Measurements from ENCODE around the gene CDCP2.

Gene CDCP2

GRCh38 chr1:54124906-54125305, 27.9 kb downstream of the CDCP2 start:
- no peaks in the 10 kb centered on the region for H3K36me3 ChIP-seq (ENCODE audit: control insufficient read depth, low read length)
- no peaks in the 10 kb centered on the region for H3K9me3 ChIP-seq (ENCODE audit: control insufficient read depth, insufficient read depth, low read length)
- H3K4me2 ChIP-seq (ENCODE audit: low read length) = no peak overlapping the region
- H3K9me2 ChIP-seq (replicated peaks; ENCODE audit: control insufficient read depth, low read length) = no peaks in the 10 kb centered on the region
- no peaks in the 10 kb centered on the region for H3F3A ChIP-seq (ENCODE audit: control insufficient read depth, insufficient read depth)
- no peaks in the 10 kb centered on the region for H3K79me2 ChIP-seq (ENCODE audit: control insufficient read depth, low read length)
- peaks cover 2% of the 10 kb centered on the region; the same call in 1 of the 2 replicates for H3K4me1 ChIP-seq (ENCODE audit: control insufficient read depth, low read length)
- H3K27me3 ChIP-seq (ENCODE audit: control insufficient read depth, low read length) = peaks cover 5% of the 10 kb centered on the region; the same call in 1 of the 2 replicates
- H3K4me3 ChIP-seq (ENCODE audit: low read length) = no peak overlapping the region
- no peak overlapping the region for H3K27ac ChIP-seq (ENCODE audit: low read depth, low read length)
- H4K20me1 ChIP-seq (ENCODE audit: control insufficient read depth, insufficient read depth, low read depth, low read length) = no peaks in the 10 kb centered on the region
- no peak for TF ChIP-seq EZH2phosphoT487 (IDR thresholded peaks at IDR 0.05; ENCODE audit: borderline replicate concordance, low read length)
- TF ChIP-seq CTCF (IDR thresholded peaks at IDR 0.05; ENCODE audit: low read depth, low read length, poor library complexity, severe bottlenecking) = no peak

DNA sequence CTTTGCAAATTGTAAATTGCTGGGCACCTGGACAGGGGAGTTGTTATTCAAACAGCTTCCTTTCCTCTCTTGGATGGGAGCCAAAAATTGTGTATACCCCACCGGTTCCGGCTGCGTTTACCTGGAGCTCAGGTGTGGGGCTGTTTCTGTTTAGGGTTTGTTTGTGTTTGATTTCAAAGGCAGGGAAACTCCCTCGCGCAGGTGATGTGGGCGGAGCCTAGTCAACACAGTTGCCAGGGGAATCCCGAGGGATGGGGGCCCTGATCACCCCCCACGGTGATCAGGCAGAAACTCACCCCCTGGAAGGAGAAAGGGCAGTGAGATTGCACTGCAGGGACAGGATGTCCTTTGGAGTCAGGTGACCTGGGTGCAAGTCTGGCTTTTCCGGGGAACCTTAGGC, 28.3 kb downstream of the CDCP2 start:
- Histone ChIP-seq H3K9me2 (replicated peaks; ENCODE audit: control insufficient read depth, low read length) (no peaks in the 10 kb centered on the region), H3K4me1 (ENCODE audit: control insufficient read depth, low read length) (peaks cover 2% of the 10 kb centered on the region; the same call in 1 of the 2 replicates), H4K20me1 (ENCODE audit: control insufficient read depth, insufficient read depth, low read depth, low read length) (no peaks in the 10 kb centered on the region), H3K27ac (ENCODE audit: low read depth, low read length) (no peak overlapping the region), H3K4me2 (ENCODE audit: low read length) (no peak overlapping the region), H3K36me3 (ENCODE audit: control insufficient read depth, low read length) (no peaks in the 10 kb centered on the region), H3K4me3 (ENCODE audit: low read length) (no peak overlapping the region), H3K79me2 (ENCODE audit: control insufficient read depth, low read length) (no peaks in the 10 kb centered on the region), H3K9me3 (ENCODE audit: control insufficient read depth, insufficient read depth, low read length) (no peaks in the 10 kb centered on the region), H3K27me3 (ENCODE audit: control insufficient read depth, low read length) (peaks cover 5% of the 10 kb centered on the region; the same call in 1 of the 2 replicates), H3F3A (ENCODE audit: control insufficient read depth, insufficient read depth) (no peaks in the 10 kb centered on the region)
- TF ChIP-seq CTCF (IDR thresholded peaks at IDR 0.05; ENCODE audit: low read depth, low read length, poor library complexity, severe bottlenecking) (no peak), EZH2phosphoT487 (IDR thresholded peaks at IDR 0.05; ENCODE audit: borderline replicate concordance, low read length) (no peak)

- no peaks in the 10 kb centered on the region for H3K9me2 ChIP-seq (replicated peaks; ENCODE audit: control insufficient read depth, low read length)
- H3K4me3 ChIP-seq (ENCODE audit: low read length) = no peak overlapping the region
- H3K4me2 ChIP-seq (ENCODE audit: low read length) = no peak overlapping the region
- H3K9me3 ChIP-seq (ENCODE audit: control insufficient read depth, insufficient read depth, low read length) = no peaks in the 10 kb centered on the region
- no peaks in the 10 kb centered on the region for H3K79me2 ChIP-seq (ENCODE audit: control insufficient read depth, low read length)
- H3K36me3 ChIP-seq (ENCODE audit: control insufficient read depth, low read length) = no peaks in the 10 kb centered on the region
- TF ChIP-seq EZH2phosphoT487 (IDR thresholded peaks at IDR 0.05; ENCODE audit: borderline replicate concordance, low read length) = no peak
- H3K27ac ChIP-seq (ENCODE audit: low read depth, low read length) = no peak overlapping the region
- no peaks in the 10 kb centered on the region for H3F3A ChIP-seq (ENCODE audit: control insufficient read depth, insufficient read depth)
- peaks cover 5% of the 10 kb centered on the region; the same call in 1 of the 2 replicates for H3K27me3 ChIP-seq (ENCODE audit: control insufficient read depth, low read length)
- H4K20me1 ChIP-seq (ENCODE audit: control insufficient read depth, insufficient read depth, low read depth, low read length) = no peaks in the 10 kb centered on the region
- peaks cover 2% of the 10 kb centered on the region; the same call in 1 of the 2 replicates for H3K4me1 ChIP-seq (ENCODE audit: control insufficient read depth, low read length)
Observed at GRCh38 chr1:54122992-54123391, 29.8 kb downstream of the CDCP2 start.

DNA sequence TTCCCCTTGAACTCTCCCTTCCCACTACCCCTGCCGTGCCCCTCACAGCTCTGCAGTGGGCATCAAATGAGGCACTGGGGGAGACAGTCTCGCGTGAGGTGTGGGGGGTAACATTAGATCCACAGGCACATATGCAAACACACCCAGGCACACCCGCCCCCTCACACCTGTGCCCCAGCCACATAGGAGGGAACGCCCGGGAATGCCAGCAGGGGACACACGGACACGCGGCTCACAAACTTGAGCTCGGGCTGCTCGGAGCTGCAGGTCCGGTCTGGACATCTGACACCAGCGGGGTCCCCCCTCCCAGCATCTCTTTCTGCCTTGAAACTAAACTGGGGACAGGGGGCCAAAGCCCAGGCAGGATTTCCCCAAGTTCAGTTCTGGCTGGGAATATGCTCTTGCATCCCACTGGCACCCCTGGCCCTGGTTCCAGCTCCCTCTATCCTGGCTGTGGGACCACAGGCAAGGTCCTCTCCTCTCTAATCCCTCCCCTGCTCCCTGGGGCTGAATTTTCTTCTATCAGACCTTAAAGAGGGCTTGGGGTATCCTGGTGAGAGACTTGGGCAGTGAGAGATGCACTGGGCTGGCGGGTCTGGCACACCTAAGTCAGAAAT, 30.6 kb downstream of the CDCP2 start:
- TF ChIP-seq EZH2phosphoT487 (IDR thresholded peaks at IDR 0.05; ENCODE audit: borderline replicate concordance, low read length) (no peak), CTCF (IDR thresholded peaks at IDR 0.05; ENCODE audit: low read depth, low read length, poor library complexity, severe bottlenecking) (no peak)
- H3K4me2 ChIP-seq (ENCODE audit: low read length) = no peak overlapping the region; the same call in 1 of the 2 replicates
- no peaks in the 10 kb centered on the region for H3F3A ChIP-seq (ENCODE audit: control insufficient read depth, insufficient read depth)
- no peaks in the 10 kb centered on the region for H3K9me3 ChIP-seq (ENCODE audit: control insufficient read depth, insufficient read depth, low read length)
- no peaks in the 10 kb centered on the region for H4K20me1 ChIP-seq (ENCODE audit: control insufficient read depth, insufficient read depth, low read depth, low read length)
- H3K4me1 ChIP-seq (ENCODE audit: control insufficient read depth, low read length) = peaks cover 2% of the 10 kb centered on the region; the same call in 1 of the 2 replicates
- peaks cover 5% of the 10 kb centered on the region; the same call in 1 of the 2 replicates for H3K27me3 ChIP-seq (ENCODE audit: control insufficient read depth, low read length)
- no peak overlapping the region for H3K27ac ChIP-seq (ENCODE audit: low read depth, low read length)
- H3K4me3 ChIP-seq (ENCODE audit: low read length) = no peak overlapping the region
- H3K9me2 ChIP-seq (replicated peaks; ENCODE audit: control insufficient read depth, low read length) = no peaks in the 10 kb centered on the region
- H3K36me3 ChIP-seq (ENCODE audit: control insufficient read depth, low read length) = no peaks in the 10 kb centered on the region
- H3K79me2 ChIP-seq (ENCODE audit: control insufficient read depth, low read length) = no peaks in the 10 kb centered on the region
